NCI-H69 (cell line): ENCODE data around the gene ITFG1.
A peak's percentile ranks its signal among the peaks of the same experiment; 100 is the strongest.
"Not testable (repeated sequence)": the region's sequence is repeated elsewhere in the genome, so short reads cannot be mapped to it uniquely, and the experiment has no call there.

Experiments
- DNase-seq: peaks from one replicate; lab custom pipeline; 2025; lab: John Stamatoyannopoulos, UW

ITFG1 gene

DNA sequence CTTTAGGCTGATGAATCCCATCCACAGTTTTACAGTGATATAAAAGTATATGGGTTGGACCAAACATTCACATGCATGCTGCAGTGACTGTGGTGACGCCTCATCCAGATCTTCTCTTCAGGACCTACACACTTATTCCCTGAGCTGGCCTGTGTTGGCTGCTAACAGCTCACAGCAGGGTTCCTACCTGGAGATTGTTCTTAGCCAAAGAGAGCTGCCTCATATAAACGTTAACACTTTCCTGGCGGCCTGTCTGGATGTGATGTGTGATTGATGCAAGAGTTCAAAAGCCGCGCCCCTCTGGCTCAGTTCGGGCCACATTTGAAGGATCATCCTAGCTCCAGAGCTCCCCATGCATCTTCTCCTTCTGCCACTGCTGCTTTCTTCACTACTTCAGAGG lies 224.1 kb downstream of the ITFG1 start:
- DNase-seq: peak; percentile 17

DNA sequence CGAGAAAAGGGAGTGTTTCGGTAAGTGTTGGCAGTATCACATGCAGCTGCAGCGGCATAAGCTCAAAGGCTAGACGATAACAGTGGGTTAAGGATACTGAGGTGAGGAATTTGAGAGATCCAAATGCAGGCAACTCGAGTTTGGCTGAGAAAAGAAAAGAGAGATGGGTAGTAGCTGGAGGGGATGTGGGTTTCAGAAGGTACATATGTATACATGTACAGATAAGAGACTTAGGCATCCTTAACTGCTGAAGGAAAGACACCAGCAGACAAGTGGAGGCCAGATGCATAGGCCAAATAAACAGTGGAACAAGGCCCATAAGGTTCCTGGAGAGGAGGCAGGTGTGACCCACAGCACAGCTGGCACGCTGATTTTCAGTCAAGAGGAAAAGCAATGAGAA lies 230.6 kb downstream of the ITFG1 start:
- DNase-seq: no peak

DNA sequence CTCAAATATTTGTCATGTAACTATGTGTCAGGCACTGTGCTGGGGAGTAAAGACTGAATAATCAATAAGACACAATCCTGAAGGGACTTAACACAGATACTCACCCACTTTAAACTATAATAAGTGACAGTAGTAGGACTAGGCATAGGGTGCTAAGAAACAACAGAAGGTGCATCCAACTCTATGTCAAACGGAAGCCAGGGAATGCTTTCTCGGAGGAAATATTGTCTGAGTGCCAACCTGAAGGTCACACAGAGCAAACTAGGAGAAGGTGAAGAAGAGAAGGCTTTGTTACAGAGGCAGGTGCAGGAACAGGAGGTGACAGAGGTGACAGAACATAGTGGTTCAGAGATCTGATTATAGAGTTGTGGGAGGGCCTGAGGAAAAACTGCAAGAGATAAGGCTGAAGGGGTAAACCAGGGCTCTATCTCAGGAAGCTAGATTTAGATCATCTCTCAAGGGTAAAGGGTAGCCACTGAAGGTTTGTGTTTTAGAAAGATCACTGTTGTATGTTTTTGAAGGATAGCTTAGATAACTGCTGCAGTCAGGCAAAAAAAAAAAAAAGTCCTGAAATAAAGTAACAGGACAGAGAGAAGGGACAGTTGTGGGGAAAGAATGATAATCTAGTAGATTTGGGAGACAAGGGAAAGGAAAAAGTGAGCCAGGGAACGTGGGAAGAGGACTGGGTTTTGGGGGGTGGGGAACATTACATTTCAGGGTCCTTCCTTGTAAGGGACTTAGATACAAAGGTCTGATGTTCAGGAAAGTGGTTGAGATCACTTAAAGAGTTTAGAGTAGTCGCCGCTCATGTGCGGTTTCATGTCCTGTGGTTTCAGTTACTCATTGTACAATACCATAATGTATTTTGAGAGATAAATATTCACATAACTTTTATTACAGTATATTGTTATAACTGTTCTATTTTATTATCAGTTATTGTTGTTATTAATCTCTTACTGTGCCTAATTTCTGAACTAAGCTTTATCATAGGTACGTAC lies 231.5 kb downstream of the ITFG1 start:
- no peak for DNase-seq

DNA sequence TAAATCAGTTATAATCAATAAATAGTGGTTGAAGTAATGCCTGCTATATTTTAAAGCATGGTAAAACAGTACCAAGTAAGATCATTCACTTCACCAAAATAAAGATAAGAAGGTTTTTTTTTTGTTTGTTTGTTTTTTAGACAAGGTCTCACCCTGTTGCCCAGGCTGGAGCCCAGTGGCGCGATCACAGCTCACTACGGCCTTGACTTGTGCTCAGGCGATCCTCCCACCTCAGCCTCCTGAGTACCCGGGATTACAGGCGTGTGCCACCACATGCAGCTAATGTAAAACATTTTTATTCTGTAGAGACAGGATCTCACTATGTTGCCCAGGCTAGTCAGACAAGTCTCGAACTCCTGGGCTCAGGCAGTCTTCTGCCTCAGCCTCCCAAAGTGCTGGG lies 232.6 kb downstream of the ITFG1 start:
- no peak for DNase-seq

DNA sequence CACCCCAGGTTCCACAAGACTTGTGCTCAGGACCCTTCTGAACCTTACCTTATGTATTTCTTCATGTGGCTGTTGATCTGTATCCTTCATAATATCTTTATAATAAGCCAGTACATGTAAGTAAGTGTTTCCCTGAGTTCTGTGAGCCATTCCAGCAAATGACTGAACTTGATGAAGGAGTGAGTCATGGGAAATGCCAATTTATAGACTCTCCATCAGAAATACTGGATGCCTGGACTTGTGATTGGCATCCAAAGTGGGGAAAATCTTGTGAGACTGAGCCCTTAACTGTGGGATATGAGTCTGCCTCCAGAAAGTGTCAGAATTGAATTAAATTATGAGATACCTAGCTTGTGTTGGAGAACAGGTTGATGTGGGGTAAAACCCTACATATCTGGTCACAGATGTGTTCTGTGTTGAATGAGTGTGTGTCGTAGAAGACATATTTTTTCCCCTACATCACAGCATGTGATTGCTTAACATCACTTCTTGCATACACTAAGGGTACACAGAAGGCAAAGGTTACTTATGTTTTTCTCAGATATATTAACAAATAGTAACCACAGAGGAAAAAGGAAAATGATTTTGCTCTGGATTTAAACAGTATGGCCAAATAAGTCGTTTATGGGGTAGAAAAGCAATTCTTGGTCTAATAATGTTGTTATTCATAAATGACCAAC lies 247.0 kb downstream of the ITFG1 start:
- no peak for DNase-seq

DNA sequence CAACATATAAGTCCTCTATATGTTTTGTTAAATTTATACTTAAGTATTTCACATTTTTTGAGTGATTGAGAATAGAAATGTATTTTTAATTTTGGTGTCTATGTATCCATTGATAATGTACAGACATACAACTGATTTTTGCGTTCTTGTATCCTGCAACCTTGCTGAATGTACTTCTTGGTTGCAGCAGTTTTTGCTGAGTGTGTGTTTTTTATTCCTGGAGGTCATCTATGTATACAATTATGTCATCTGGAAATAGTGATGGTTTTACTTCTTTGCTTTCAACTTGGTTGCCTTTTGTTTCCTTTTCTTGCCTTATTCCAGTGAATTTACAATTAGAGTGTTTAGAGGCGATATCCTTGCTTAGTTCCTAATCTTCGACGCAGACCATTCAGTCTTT lies 249.6 kb downstream of the ITFG1 start:
- no peak for DNase-seq

DNA sequence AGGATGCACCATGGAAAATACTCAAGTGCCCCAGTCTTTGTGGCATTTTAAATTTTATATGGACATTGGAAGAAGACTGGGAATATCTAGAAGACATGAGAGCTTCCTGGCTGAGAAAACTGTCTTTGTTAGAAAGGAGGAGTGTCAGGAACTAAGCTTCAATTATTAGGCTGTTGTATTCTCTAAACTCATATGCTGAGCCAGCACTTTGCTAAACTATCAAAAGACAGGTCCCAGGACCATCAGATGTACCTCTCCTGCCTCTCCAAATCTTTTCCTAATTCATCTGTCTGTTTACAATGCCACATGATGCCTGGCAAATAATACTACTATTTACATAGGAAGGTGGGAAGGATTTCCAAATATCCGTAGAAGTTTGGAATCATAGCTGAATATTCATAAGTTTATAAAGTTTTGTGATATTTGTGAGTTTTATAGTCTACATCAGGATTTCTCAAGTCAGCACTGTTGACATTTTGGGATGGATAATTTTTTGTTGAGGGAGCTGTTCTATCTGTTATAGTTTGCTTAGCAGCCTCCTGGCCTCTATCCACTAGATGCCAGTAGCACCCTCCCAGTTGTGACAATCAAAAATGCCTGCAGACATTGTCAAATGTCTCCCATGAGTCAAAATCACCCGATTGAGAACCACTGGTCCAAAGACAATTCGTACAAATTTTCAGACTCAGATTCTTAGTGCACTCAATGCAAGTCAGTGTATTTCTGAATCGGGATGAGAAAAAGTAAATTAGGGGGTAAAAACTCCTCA lies 255.9 kb downstream of the ITFG1 start:
- peak; percentile 9 for DNase-seq

DNA sequence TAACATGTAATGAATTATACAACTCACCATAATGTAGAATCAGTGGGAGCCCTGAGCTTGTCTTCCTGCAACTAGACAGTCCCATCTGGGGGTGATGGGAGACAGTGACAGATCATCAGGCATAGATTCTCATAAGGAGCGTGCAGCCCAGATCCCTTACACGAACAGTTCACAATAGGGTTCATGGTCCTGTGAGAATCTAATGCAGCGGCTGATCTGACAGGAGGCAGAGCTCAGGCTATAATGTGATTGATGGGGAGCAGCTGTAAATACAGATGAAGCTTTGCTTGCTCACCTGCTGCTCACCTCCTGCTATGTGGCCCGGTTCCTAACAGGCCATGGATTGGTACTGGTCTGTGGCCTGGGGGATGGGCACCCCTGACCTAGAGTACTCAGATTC lies 257.4 kb downstream of the ITFG1 start:
- peak; percentile 79 for DNase-seq

DNA sequence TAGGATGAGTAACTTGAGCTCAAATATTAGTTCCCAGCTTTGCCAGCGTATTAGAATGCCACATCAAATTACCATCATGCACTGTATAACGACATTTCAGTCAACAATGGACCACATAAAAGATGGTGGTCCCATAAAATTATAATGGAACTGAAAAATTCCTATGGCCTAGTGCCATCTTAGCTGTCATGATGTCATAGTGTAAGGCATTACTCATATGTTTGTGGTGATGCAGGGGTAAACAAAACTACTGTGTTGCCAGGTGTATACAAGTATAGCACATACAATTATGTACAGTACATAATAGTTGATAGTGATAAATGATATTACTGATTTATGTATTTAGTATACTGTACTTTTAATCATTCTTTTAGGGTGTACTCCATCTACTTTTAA lies 262.7 kb downstream of the ITFG1 start:
- no peak for DNase-seq

DNA sequence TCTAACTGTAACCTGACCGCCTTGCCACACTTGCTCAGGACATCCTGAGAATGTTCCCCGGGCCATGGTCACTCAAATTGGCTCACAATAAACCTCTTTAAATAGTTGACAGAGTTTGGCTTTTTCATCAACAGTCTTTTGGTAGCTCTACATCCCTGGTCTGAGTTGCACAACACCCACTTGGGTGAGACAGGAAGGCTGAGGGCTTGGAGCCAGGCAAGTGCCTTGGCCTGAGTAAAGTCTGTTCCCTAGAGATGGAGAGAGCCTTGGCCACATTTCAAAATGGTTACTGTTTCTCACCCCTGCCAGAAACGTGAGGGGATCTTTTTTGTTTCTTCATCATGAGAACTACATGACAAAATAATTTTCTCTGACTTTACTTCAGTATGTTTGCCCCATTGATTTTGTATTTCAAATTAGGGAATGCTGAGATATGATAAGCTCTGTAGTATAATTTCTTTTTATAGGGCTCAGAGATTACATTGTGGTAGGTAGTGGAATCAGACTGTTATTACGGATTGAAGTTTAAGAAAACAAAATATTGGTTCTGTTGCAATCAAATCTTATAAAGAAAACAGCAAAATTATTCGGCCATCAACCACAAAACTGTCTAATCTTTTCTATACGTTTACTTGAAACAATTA lies 263.2 kb downstream of the ITFG1 start:
- no peak for DNase-seq

DNA sequence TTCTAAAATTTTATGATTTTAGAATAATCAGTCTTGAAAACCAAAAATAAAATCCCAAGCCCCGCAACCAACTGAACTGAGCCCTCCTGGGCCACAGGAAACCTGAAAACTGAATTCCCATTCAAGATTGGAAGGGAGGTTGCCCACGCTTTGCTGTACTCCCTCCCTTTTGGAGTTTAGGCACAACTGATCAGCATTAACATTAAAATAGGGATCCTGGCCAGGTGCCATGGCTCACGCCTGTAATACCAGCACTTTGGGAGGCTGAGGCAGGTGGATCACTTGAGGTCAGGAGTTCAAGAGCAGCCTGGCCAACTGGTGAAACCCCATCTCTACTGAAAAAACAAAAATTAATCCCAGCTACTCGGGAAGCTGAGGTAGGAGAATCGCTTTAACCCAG lies 264.4 kb downstream of the ITFG1 start:
- no peak for DNase-seq

DNA sequence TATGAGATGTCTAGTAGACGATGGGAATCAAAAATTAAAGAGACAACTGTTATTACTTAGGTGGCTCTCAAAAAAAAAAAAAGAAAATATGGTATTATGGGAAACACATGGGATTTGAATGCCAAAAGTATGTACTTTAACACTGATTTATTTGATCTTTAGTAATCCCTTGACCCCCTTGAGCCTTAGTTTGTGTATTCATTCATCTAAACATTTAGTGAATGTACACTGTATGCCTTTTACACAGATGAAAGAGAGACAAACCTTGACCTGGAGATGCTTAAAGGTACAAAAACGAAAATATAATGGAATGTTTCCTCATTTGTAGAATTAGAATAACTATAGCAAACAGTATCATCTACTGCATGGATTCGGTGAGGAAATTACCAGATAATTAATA lies 278.5 kb downstream of the ITFG1 start:
- DNase-seq: no peak

DNA sequence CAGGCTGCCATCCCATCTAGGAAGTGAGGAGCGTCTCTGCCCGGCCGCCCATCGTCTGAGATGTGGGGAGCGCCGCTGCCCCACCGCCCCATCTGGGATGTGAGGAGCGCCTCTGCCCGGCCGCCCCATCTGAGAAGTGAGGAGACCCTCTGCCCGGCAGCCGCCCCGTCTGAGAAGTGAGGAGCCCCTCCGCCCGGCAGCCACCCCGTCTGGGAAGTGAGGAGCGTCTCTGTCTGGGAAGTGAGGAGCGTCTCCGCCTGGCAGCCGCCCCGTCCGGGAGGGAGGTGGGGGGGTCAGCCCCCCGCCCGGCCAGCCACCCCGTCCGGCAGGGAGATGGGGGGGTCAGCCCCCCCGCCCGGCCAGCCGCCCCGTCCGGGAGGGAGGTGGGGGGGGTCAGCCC lies 279.8 kb downstream of the ITFG1 start:
- not testable (repeated sequence) for DNase-seq

DNA sequence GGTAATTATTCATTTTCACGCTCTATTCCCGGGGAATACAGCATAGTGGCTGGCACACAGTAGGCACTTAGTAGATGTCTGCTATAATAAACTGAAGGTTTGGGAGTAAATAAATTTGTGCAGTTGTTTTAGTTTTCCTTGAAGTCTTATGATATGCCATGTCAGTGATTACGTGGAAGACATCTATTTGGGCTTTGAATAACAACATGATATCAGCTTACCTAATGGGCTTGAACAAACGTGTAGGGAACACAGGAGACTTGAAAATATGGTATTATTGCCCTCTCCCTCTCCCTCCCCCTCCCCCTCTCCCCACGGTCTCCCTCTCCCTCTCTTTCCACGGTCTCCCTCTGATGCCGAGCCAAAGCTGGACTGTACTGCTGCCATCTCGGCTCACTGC lies 280.8 kb downstream of the ITFG1 start:
- no peak for DNase-seq

DNA sequence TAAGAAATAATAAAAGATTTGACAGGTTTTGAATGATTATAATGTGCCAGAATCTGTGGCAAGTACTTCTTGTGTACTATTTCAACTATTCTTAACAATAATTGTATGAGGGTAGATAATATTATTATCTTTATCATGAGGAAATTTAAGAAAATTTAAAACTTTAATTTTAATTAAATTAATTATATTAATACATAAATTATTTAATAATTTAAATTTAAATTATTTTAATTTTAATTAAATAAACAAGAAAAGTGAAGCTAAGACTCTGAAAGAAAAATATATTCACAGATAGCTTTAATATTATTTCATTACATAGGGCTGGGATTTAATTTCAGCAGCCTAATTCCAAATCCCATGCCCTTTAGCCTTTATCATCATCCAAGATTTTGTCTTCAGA lies 285.7 kb downstream of the ITFG1 start:
- DNase-seq: no peak

DNA sequence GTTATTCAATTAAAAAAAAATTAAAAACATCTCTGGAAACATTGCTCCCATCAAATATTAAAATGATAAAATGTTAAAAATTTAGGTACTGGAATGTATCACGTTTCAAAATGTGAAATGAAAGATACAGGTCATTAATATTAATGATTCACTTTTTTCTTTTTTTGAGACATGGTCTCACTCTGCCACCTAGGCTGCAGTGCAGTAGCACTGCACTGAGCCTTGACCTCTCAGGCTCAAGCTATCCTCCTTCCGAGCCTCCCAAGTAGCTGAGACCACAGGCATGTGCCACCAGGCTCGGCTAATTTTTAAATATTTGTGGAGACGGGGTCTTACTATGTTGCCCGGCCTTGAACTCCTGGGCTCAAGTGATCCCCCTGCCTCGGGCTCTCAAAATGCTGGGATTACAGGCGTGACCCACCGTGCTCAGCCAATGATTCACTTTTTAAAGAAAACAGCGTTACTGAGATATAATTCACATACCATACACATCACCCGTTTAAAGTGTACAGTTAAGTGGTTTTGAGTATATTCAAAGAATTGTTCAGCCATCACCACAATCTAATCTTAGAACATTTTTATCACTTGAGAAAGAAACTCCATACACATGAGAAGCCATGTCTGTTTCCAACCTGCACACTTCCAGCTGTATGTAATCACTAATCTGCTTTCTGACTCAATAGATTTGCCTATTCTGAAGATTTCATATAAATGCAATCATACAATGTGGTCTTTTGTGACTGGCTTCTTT lies 298.0 kb downstream of the ITFG1 start:
- DNase-seq: no peak

DNA sequence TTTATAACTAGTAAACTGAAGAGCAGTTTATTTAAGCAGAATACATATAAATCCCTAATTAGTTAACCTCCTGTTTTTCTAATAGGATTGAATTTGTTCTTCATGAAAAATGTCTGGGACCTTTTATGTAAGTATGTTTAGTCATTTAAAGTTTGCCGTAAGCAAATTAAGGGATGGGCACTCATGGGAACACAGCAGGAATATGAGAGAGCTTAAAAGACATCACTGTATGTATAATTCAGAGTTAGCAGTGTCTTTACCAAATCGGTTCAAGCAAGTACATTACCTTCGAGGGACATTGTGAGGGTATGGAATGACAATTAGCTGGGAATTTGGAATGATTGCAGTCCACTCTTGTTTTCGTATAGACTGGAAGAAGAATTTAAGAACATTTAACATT lies 299.4 kb downstream of the ITFG1 start:
- DNase-seq: no peak

DNA sequence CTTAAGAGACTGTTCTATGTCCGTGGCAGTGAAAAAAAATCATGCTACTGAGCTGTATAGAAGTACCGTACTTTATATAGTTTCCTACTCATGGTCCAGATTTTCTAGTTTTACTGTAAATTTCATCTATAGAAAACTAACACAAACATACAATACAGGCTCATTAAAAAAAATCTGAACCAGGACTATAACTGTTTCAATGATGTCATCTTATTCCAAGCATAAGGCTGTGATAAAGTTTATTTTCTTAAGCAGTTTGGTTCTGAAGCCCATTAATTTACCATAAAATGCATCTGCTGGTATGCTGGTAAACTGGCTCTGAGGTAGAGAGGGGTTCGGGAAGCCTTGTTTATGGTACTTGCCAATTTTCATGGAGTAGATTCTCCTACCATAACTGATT lies 300.4 kb downstream of the ITFG1 start:
- DNase-seq: no peak

DNA sequence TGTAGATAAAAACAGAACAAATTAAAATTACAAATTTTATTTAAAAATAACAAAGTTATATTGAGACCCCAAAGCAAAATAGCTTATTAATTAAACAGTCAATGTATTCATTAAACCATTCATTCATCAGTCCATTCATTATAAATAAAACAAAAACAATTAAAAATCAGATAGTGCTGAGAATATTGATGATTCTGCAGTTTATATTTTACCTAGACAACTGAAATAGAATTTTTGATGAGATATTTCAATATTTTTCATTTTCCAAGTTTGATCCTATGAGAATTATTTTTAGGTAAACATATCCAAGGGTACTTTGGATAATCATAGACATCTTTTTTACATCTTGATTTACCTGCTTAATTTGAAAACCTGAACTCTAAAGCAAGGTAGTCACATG lies 301.9 kb downstream of the ITFG1 start:
- DNase-seq: no peak

DNA sequence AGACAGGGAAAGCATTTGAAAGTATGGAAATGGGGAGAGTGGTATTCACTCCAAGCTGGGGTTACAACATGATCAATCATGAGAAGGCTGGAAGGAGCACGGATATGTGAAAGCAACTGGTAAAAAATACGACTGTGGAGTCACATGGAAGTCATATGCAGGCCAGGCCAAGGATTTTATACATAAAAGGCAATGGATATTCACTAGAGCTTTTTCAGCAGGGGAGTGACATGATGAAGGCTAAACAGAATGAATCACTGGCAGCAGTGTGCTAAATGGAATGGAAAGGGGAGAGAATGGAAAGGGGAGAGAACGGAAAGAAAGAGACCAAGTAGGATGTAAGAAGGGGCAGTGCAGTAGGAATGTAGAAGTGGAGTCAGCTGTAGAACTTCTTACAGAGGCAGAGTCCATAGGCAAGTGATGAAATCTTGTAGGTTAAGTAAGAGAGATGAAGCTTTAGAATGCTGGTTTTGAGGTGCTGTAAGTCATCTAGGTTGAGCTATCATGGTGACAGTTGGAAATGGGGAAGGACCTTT lies 304.1 kb downstream of the ITFG1 start:
- no peak for DNase-seq

DNA sequence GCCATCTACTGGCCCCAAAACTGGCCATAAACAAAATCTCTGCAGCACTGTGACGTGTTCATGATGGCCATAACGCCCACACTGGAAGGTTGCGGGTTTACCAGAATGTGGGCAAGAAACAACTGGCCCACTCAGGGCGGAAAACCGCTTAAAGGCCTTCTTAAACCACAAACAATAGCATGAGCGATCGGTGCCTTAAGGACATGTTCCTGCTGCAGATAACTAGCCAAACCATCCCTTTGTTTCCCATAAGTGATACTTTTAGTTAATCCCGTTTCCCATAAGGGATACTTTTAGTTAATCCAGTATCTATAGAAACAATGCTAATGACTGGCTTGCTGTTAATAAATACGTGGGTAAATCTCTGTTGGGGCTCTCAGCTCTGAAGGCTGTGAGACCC lies 308.4 kb downstream of the ITFG1 start:
- DNase-seq: not testable (repeated sequence)
